Upper lobe of left lung (tissue), 6 donors: ENCODE results near the gene TMEM14C. TPM values are rescaled to one million over a fixed set of nuclear protein-coding genes. Genes with fewer than 3 reads are reported as not detected.
"Not testable (repeated sequence)": the region's sequence is repeated elsewhere in the genome, so short reads cannot be mapped to it uniquely, and the experiment has no call there.

Source experiments
- ATAC-seq, 2 donors: fragments of 200-7000 bp; cut with Tn5 transposase; one replicate each; pipeline ENCODE4 v1.9.1; 2022; ENCODE audit warnings: mild to moderate bottlenecking in 2 of 2, moderate library complexity in 2 of 2; ENCODE audit not compliant: low FRiP score in 2 of 2
- DNase-seq, 2 donors: peaks; one replicate each; pipeline ENCODE4 v3.0.0-alpha.2; 2019 to 2020
- H3K27ac ChIP-seq, 4 donors: fragments of 200-600 bp; sonication (generic); one replicate each; pipeline ENCODE4 v1.5.1; 2016 to 2019
- H3K27me3 ChIP-seq, 4 donors: fragments of 200-600 bp; sonication (generic); one replicate each; pipeline ENCODE4 v1.5.1; 2017 to 2019
- H3K36me3 ChIP-seq, 4 donors: fragments of 200-600 bp; sonication (generic); one replicate each; pipeline ENCODE4 v1.5.1; 2016 to 2019
- H3K4me1 ChIP-seq, 4 donors: fragments of 200-600 bp; sonication (generic); one replicate each; pipeline ENCODE4 v1.5.1; 2018 to 2019
- H3K4me3 ChIP-seq, 4 donors: fragments of 200-600 bp; sonication (generic); one replicate each; pipeline ENCODE4 v1.5.1; 2017 to 2019; ENCODE audit warnings: mild to moderate bottlenecking in 2 of 4, moderate library complexity in 1 of 4
- H3K9me3 ChIP-seq, 4 donors: fragments of 200-600 bp; sonication (generic); one replicate each; pipeline ENCODE4 v1.5.1; 2018 to 2019
- CTCF ChIP-seq, 6 experiments: fragments of 450-650 bp in 4 of 6; fragments of 200-600 bp in 2 of 6; sonication (generic) in 2 of 6; IDR thresholded peaks; one replicate each; pipeline ENCODE4 v1.5.1; 2016 to 2019; ENCODE audit warnings: antibody characterized with exemption in 6 of 6
- EP300 ChIP-seq, 4 donors: sonication (generic); formaldehyde crosslinking; IDR thresholded peaks; one replicate each; pipeline ENCODE4 v1.5.1; 2017; ENCODE audit warnings: antibody characterized with exemption in 4 of 4, control low read depth in 2 of 4
- POLR2A ChIP-seq, 4 donors: fragments of 450-650 bp; IDR thresholded peaks; one replicate each; pipeline ENCODE4 v1.5.1; 2016 to 2017; ENCODE audit warnings: antibody characterized with exemption in 4 of 4, mild to moderate bottlenecking in 2 of 4
- POLR2AphosphoS5 ChIP-seq, 2 donors: sonication (generic); formaldehyde crosslinking; IDR thresholded peaks; one replicate each; pipeline ENCODE4 v1.5.1; 2017; ENCODE audit warnings: antibody characterized with exemption in 2 of 2
- WGBS, 2 donors: methylation state at CpG; one replicate each; pipeline ENCODE4 v1.1.5; 2017 to 2018; 5-methylcytosine and 5-hydroxymethylcytosine counted together
- total RNA-seq, 6 donors: library from RNA; depleted of rRNA in 4 of 6; stranded (reverse); fragments of >200 nt in 4 of 6; gene quantifications; one replicate each; pipeline versions ENCODE4 v1.1.0 to v1.2.1, GENCODE V29; 2016 to 2021
- donor health status: DM: no; HTN: no; CAD: no; lungs with moderate emphysema.
- donor health status: DM: no; HTN: yes; CAD: no; lungs with severe emphysema.

TMEM14C gene
- total RNA-seq, 6 donors from 2014 or later = 23.0 to 116 (median 95.1) TPM

DNA sequence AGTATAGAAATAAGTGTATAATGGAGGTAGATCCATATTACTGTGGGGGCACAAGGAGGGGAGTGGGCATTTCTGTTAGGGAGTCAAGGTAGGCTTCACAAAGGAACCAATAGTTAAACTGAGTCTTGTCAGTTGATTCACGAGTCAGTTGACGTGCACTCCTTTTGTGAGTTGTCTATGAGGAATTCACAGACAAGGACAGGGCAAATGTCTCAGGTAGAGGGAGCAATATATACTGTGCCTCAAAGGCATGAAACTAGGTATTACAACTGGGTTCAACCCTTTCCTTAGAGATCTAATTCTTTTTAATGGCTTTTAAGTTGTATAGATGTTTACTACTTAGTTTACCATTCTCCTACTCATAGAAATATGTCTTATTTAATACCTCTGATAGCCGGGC, 11.0 kb downstream of the TMEM14C start:
- Histone ChIP-seq H3K27ac (no peak overlapping the region), H3K9me3 (no peaks in the 10 kb centered on the region), H3K4me3 (no peak overlapping the region), H3K4me1 (no peaks in the 10 kb centered on the region), H3K27me3 (no peaks in the 10 kb centered on the region), H3K36me3 (peaks cover 0 to 38% (median 29%) of the 10 kb centered on the region in 4 donors)
- no peak for TF ChIP-seq POLR2A (IDR thresholded peaks at IDR 0.05)
- ATAC-seq (no peak), DNase-seq (no peak)
- 94 to 100% methylated on average over 3 of the region's 3 CpGs for WGBS, 2 donors

GRCh38 chr6:10736731-10737130, 13.9 kb downstream of the TMEM14C start:
- TF ChIP-seq POLR2A (IDR thresholded peaks at IDR 0.05) (no peak), EP300 (IDR thresholded peaks at IDR 0.05) (no peak), CTCF (IDR thresholded peaks at IDR 0.05) (no peak), POLR2AphosphoS5 (IDR thresholded peaks at IDR 0.05) (no peak)
- Histone ChIP-seq H3K9me3 (no peaks in the 10 kb centered on the region), H3K4me1 (no peaks in the 10 kb centered on the region), H3K27me3 (no peaks in the 10 kb centered on the region), H3K4me3 (no peak overlapping the region), H3K27ac (no peak overlapping the region), H3K36me3 (peaks cover 0 to 16% (median 11%) of the 10 kb centered on the region in 4 donors)
- ATAC-seq (no peak), DNase-seq (no peak)
- 84 to 88% methylated on average over 2 of the region's 2 CpGs for WGBS, 2 donors

- ATAC-seq (no peak), DNase-seq (no peak)
- no peaks in the 10 kb centered on the region for H3K9me3 ChIP-seq
- peaks cover 0 to 5% (median 0%) of the 10 kb centered on the region in 4 donors for H3K36me3 ChIP-seq
- H3K27ac ChIP-seq = no peak overlapping the region
- H3K27me3 ChIP-seq = no peaks in the 10 kb centered on the region
- no peaks in the 10 kb centered on the region for H3K4me1 ChIP-seq
- TF ChIP-seq POLR2AphosphoS5 (IDR thresholded peaks at IDR 0.05) (no peak), CTCF (IDR thresholded peaks at IDR 0.05) (no peak), EP300 (IDR thresholded peaks at IDR 0.05) (no peak), POLR2A (IDR thresholded peaks at IDR 0.05) (no peak)
- H3K4me3 ChIP-seq = no peak overlapping the region
These were observed 17.2 kb downstream of the TMEM14C start for GRCh38 chr6:10740061-10740460.

- H3K27ac ChIP-seq, H3K9me3 ChIP-seq, ATAC-seq: not testable (repeated sequence)
These were observed 18.8 kb downstream of the TMEM14C start for GRCh38 chr6:10741643-10742042.

GRCh38 chr6:10742251-10742650, 19.4 kb downstream of the TMEM14C start:
- Histone ChIP-seq H3K4me1 (peaks cover 0 to 9% (median 8%) of the 10 kb centered on the region in 4 donors), H3K4me3 (no peak overlapping the region), H3K27me3 (no peaks in the 10 kb centered on the region), H3K36me3 (peaks cover 0 to 5% (median 0%) of the 10 kb centered on the region in 4 donors), H3K9me3 (no peaks in the 10 kb centered on the region), H3K27ac (no peak overlapping the region)
- DNase-seq = no peak
- no peak for TF ChIP-seq POLR2A (IDR thresholded peaks at IDR 0.05)
- TF ChIP-seq POLR2AphosphoS5 (IDR thresholded peaks at IDR 0.05) = no peak
- no peak for TF ChIP-seq EP300 (IDR thresholded peaks at IDR 0.05)
- TF ChIP-seq CTCF (IDR thresholded peaks at IDR 0.05) = no peak
- no peak for ATAC-seq
- 93 to 96% methylated on average over 12 of the region's 12 CpGs for WGBS, 2 donors

More at GRCh38 chr6:10741643-10742042, 18.8 kb downstream of the TMEM14C start:
- H3K4me1 ChIP-seq, H3K4me3 ChIP-seq, H3K27me3 ChIP-seq, DNase-seq, H3K36me3 ChIP-seq: not testable (repeated sequence)
- 86 to 97% methylated on average over 3 to 4 of the region's 4 CpGs for WGBS, 2 donors

- TF ChIP-seq POLR2A (IDR thresholded peaks at IDR 0.05) = no peak
- TF ChIP-seq CTCF (IDR thresholded peaks at IDR 0.05) = no peak
- TF ChIP-seq EP300 (IDR thresholded peaks at IDR 0.05) = no peak
- no peak for TF ChIP-seq POLR2AphosphoS5 (IDR thresholded peaks at IDR 0.05)
- Histone ChIP-seq H3K4me3 (no peak overlapping the region), H3K9me3 (no peaks in the 10 kb centered on the region), H3K27ac (no peak overlapping the region), H3K27me3 (no peaks in the 10 kb centered on the region), H3K4me1 (peaks cover 4 to 14% (median 11%) of the 10 kb centered on the region in 4 donors), H3K36me3 (peaks cover 0 to 5% (median 0%) of the 10 kb centered on the region in 4 donors)
- WGBS, 2 donors = 74 to 88% methylated on average over 5 to 6 of the region's 6 CpGs
- no peak for ATAC-seq
- no peak for DNase-seq
These were observed 20.6 kb downstream of the TMEM14C start for GRCh38 chr6:10743515-10743914.
